Endothelial cell of umbilical vein (primary cell): Measurements from ENCODE around the gene GCM1. TPM values are rescaled to one million over a fixed set of nuclear protein-coding genes. Genes with fewer than 3 reads are reported as not detected.

Source experiments
- BruUV-seq: library from RNA; stranded (reverse); fragments of 400-500 nt; replicated peaks from 2 replicates; lab custom pipeline; 2021; lab: Mats Ljungman, UMichigan
- CTCF ChIA-PET: fragments of 300-600, 350-600 bp; sonication (Branson Sonifier 250); formaldehyde crosslinking; loops from one replicate; lab custom pipeline; 2021; ENCODE audit warnings: antibody characterized with exemption, inconsistent platforms; lab: Charles Lee
- POLR2A ChIA-PET: fragments of 300-600, 350-600 bp; sonication (Branson Sonifier 250); formaldehyde crosslinking; loops from one replicate; lab custom pipeline; 2021; ENCODE audit warnings: antibody characterized with exemption, inconsistent platforms; lab: Charles Lee
- DNase-seq: peaks from one replicate; pipeline ENCODE4 v3.0.0-alpha.2; 2011; ENCODE audit warnings: low read depth, low spot score
- FAIRE-seq: peaks from 2 replicates; lab custom pipeline; 2011; peaks lifted over from hg19 to GRCh38; lab: Jason Lieb, UNC
- H2AFZ ChIP-seq: 2 replicates; pipeline ENCODE4 v1.6.0; 2012; ENCODE audit warnings: low read depth, low read length, control low read depth, inconsistent platforms
- H3K27ac ChIP-seq: 2 replicates; pipeline ENCODE4 v1.5.1; 2011; ENCODE audit warnings: low read depth, mild to moderate bottlenecking, control low read depth, low read length, moderate library complexity; ENCODE audit not compliant: insufficient read depth
- H3K27me3 ChIP-seq, 2 experiments: 2 replicates each; pipeline versions ENCODE4 v1.6.0 to v1.6.1; 2011; ENCODE audit warnings: low read length in 2 of 2, mixed read lengths in 1 of 2; ENCODE audit not compliant: control insufficient read depth in 2 of 2, insufficient read depth in 2 of 2
- H3K36me3 ChIP-seq, 2 experiments: 2 replicates in 1 of 2; 3 replicates in 1 of 2; pipeline ENCODE4 v1.5.1; 2011; ENCODE audit warnings: low read length in 2 of 2, mild to moderate bottlenecking in 1 of 2, moderate library complexity in 1 of 2; ENCODE audit not compliant: control insufficient read depth in 2 of 2, insufficient read depth in 2 of 2; ENCODE audit errors: extremely low read depth in 1 of 2
- H3K4me1 ChIP-seq: 3 replicates; pipeline ENCODE4 v1.5.1; 2011; ENCODE audit warnings: mild to moderate bottlenecking, low read length; ENCODE audit not compliant: control insufficient read depth, insufficient read depth; ENCODE audit errors: extremely low read depth
- H3K4me2 ChIP-seq: 2 replicates; pipeline ENCODE4 v1.6.1; 2011; ENCODE audit warnings: low read length, control low read depth, mixed read lengths; ENCODE audit not compliant: insufficient read depth
- H3K4me3 ChIP-seq, 3 experiments: fragments of 200-600 bp in 1 of 3; sonication (generic), shearing (Covaris generic) in 1 of 3; replicated peaks in 1 of 3; 2 replicates each; pipeline ENCODE4 v1.5.1; 2011 to 2016; ENCODE audit warnings: control low read depth in 3 of 3, low read length in 3 of 3, mild to moderate bottlenecking in 2 of 3, inconsistent platforms in 1 of 3, low read depth in 1 of 3, moderate library complexity in 1 of 3; ENCODE audit not compliant: insufficient read depth in 1 of 3
- H3K79me2 ChIP-seq: 2 replicates; pipeline ENCODE4 v1.6.0; 2012; ENCODE audit warnings: low read length, inconsistent platforms; ENCODE audit not compliant: control insufficient read depth, insufficient read depth
- H3K9ac ChIP-seq: replicated peaks from 2 replicates; pipeline ENCODE3; 2011; ENCODE audit warnings: low read length, control low read depth; ENCODE audit not compliant: insufficient read depth; ENCODE audit errors: extremely low read depth
- H3K9me1 ChIP-seq: replicated peaks from 3 replicates; pipeline ENCODE4 v1.6.0; 2011; ENCODE audit warnings: mild to moderate bottlenecking, low read length; ENCODE audit not compliant: control insufficient read depth, insufficient read depth; ENCODE audit errors: extremely low read depth
- H3K9me3 ChIP-seq: replicated peaks from 2 replicates; pipeline ENCODE4 v1.5.1; 2012; ENCODE audit warnings: low read length, inconsistent platforms; ENCODE audit not compliant: control insufficient read depth, insufficient read depth
- H4K20me1 ChIP-seq: replicated peaks from 2 replicates; pipeline ENCODE3; 2011; ENCODE audit warnings: mild to moderate bottlenecking, low read length; ENCODE audit not compliant: control insufficient read depth, insufficient read depth; ENCODE audit errors: extremely low read depth
- EZH2 ChIP-seq: IDR thresholded peaks from 2 replicates; pipeline ENCODE4 v1.6.1; 2012; ENCODE audit warnings: borderline replicate concordance, low read depth, mild to moderate bottlenecking, moderate library complexity, low read length, inconsistent platforms; ENCODE audit not compliant: severe bottlenecking
- FOS ChIP-seq: IDR thresholded peaks from 2 replicates; pipeline ENCODE4 v1.6.1; 2011; ENCODE audit warnings: mild to moderate bottlenecking, low read length, moderate library complexity, borderline replicate concordance; ENCODE audit not compliant: insufficient read depth
- GATA2 ChIP-seq: IDR thresholded peaks from 2 replicates; pipeline ENCODE4 v1.7.0; 2011; ENCODE audit warnings: low read depth, mild to moderate bottlenecking, moderate library complexity, mixed read lengths, low read length; ENCODE audit not compliant: insufficient read length, insufficient read depth
- JUN ChIP-seq: IDR thresholded peaks from 2 replicates; pipeline ENCODE4 v1.6.1; 2011; ENCODE audit warnings: borderline replicate concordance, low read depth; ENCODE audit not compliant: insufficient read length, insufficient read depth
- MYC ChIP-seq: IDR thresholded peaks from one replicate; pipeline ENCODE4 v1.6.1; 2011; ENCODE audit warnings: mild to moderate bottlenecking, low read depth, low read length
- POLR2A ChIP-seq: IDR thresholded peaks from 2 replicates; pipeline ENCODE4 v1.6.1; 2012; ENCODE audit warnings: low read depth, mild to moderate bottlenecking, control low read depth, low read length
- POLR2AphosphoS5 ChIP-seq: IDR thresholded peaks from 2 replicates; pipeline ENCODE4 v1.6.1; 2012; ENCODE audit warnings: low read depth, mild to moderate bottlenecking, control low read depth, low read length, moderate library complexity; ENCODE audit not compliant: insufficient read depth
- dilution Hi-C: fragments of 300-500 bp; cut with MboI; formaldehyde crosslinking; loops from one replicate; pipeline ENCODE4 v1.15.0; 2019; ENCODE audit warnings: low sequenced_read_pairs; ENCODE audit not compliant: extremely low pct_ligation_motif_present
- intact Hi-C: fragments of 100-400 bp; cut with micrococcal nuclease; formaldehyde crosslinking; loops from one replicate; pipeline ENCODE4 v1.10.0; 2022
- polyA plus RNA-seq, 4 experiments: library from polyadenylated mRNA; depleted of rRNA in 3 of 4; stranded (reverse) in 3 of 4; unstranded in 1 of 4; fragments of >200 nt; gene quantifications; 2 replicates each; pipeline versions ENCODE4 v1.2.1 to v1.2.3, GENCODE V29; 2011 to 2012; ENCODE audit warnings: missing spikeins in 1 of 4
- total RNA-seq: library from RNA; stranded (reverse); gene quantifications from 2 replicates; pipeline ENCODE4 v1.2.3, GENCODE V29; 2021
- TF ChIP-seq, protein P1 (sequence below): IDR thresholded peaks from 2 replicates; pipeline ENCODE4 v1.6.1; 2011; ENCODE audit not compliant: insufficient read depth, insufficient read length
- TF ChIP-seq, protein P2 (sequence below), 2 donors: IDR thresholded peaks; 1 replicate in 1 of 2; 2 replicates in 1 of 2; pipeline ENCODE4 v1.5.1; 2011; ENCODE audit warnings: low read length in 2 of 2, mild to moderate bottlenecking in 2 of 2, moderate library complexity in 2 of 2, control low read depth in 1 of 2, inconsistent platforms in 1 of 2, low read depth in 1 of 2; ENCODE audit not compliant: insufficient read depth in 1 of 2; ENCODE audit errors: extremely low read depth in 1 of 2

Gene GCM1
- total and polyA plus RNA-seq, 2 donors (not counting 3 experiments of a cell fraction or from before 2014, with no cell fraction given), result not detected

GRCh38 chr6:53168516-53169267 lies 20.1 kb upstream of the GCM1 start:
- no peak for FAIRE-seq
- no peaks in the 10 kb centered on the region for H4K20me1 ChIP-seq
- CTCF ChIA-PET, result interaction anchor here (0.6 to 1.9 kb wide), 7 partner anchors 13 to 324 kb away, joined by 3 to 9 read pairs (median 3); no protein-coding TSS in a partner anchor
- intact Hi-C loops, result no loop called here
- H3K9me3 ChIP-seq, result no peaks in the 10 kb centered on the region
- TF ChIP-seq POLR2A (no peak), FOS (no peak), JUN (no peak), POLR2AphosphoS5 (no peak), MYC (no peak), GATA2 (no peak), EZH2 (no peak)
- TF ChIP-seq, protein P1, sequence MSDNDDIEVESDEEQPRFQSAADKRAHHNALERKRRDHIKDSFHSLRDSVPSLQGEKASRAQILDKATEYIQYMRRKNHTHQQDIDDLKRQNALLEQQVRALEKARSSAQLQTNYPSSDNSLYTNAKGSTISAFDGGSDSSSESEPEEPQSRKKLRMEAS, result no peak
- TF ChIP-seq, protein P2, sequence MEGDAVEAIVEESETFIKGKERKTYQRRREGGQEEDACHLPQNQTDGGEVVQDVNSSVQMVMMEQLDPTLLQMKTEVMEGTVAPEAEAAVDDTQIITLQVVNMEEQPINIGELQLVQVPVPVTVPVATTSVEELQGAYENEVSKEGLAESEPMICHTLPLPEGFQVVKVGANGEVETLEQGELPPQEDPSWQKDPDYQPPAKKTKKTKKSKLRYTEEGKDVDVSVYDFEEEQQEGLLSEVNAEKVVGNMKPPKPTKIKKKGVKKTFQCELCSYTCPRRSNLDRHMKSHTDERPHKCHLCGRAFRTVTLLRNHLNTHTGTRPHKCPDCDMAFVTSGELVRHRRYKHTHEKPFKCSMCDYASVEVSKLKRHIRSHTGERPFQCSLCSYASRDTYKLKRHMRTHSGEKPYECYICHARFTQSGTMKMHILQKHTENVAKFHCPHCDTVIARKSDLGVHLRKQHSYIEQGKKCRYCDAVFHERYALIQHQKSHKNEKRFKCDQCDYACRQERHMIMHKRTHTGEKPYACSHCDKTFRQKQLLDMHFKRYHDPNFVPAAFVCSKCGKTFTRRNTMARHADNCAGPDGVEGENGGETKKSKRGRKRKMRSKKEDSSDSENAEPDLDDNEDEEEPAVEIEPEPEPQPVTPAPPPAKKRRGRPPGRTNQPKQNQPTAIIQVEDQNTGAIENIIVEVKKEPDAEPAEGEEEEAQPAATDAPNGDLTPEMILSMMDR (IDR thresholded peaks at IDR 0.05; ENCODE audit: extremely low read depth in 1 of 2, insufficient read depth in 1 of 2, low read depth in 1 of 2, low read length in 2 of 2), result no peak
- H3K36me3 ChIP-seq, result no peaks in the 10 kb centered on the region
- POLR2A ChIA-PET, result no interaction called here
- no peak overlapping the region for H3K4me3 ChIP-seq
- no peaks in the 10 kb centered on the region for H3K9me1 ChIP-seq
- H3K9ac ChIP-seq, result no peak overlapping the region
- no peak overlapping the region for H3K4me2 ChIP-seq
- dilution Hi-C loops, result no loop called here
- H3K79me2 ChIP-seq, result no peaks in the 10 kb centered on the region
- DNase-seq, result no peak
- H2AFZ ChIP-seq, result no peak overlapping the region
- no TSS peak for BruUV-seq
- no peaks in the 10 kb centered on the region for H3K4me1 ChIP-seq
- no peak overlapping the region for H3K27ac ChIP-seq
- no peaks in the 10 kb centered on the region for H3K27me3 ChIP-seq
